Activated T-cell treated with anti-CD3 and anti-CD28 coated beads, Interleukin-2, amount 50 U/mL, for 1 hour (primary cell): ENCODE data around the gene CITED4.
A peak's percentile ranks its signal among the peaks of the same experiment; 100 is the strongest.

ENCODE experiments used
- DNase-seq: peaks from one replicate; pipeline ENCODE4 v3.0.0-alpha.2; 2020

Gene CITED4

GRCh38 chr1:40831001-40831732 lies 31.0 kb downstream of the CITED4 start:
- DNase-seq = no peak

- no peak for DNase-seq
Measured at GRCh38 chr1:40830419-40830943, 31.7 kb downstream of the CITED4 start.

- DNase-seq = no peak
Measured at GRCh38 chr1:40829631-40830245, 32.4 kb downstream of the CITED4 start.

DNA sequence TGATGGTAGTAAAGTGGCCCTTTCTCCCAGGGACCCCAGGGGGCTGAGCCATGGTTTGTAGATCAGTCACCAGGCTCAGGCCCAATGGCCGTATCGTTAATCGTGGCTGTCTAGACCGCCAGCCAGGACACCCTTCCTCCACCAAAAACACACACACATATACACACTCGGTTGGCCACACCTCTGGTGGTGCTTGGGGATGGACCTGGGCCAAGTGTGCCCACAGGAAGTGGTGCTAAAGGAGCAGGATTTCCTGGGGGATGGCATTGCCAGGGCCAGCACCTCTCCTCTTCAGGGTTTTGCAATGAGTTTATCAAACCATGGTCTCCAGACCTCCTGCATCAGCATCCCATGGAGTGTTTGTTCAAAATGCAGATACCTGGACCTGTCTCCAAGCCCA lies 36.2 kb downstream of the CITED4 start:
- DNase-seq = no peak

DNA sequence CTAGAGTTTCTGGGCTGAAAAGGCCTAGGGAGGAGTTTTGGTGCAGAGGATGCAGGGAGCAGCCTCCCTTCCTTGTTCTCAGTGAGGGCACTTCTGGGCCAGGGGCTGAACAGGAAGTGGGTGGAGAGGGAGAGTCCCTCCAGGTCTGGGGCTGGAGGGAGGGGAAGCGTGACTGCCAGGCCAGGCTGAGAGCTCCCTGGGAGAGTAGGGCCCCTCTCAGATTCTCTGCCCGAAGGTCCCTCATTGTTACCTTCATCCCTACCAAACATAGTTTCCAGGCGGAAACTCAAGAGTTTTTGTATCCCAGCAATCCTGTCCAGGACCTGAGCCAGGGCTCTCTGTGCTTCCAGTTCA lies 36.8 kb downstream of the CITED4 start:
- no peak for DNase-seq

DNA sequence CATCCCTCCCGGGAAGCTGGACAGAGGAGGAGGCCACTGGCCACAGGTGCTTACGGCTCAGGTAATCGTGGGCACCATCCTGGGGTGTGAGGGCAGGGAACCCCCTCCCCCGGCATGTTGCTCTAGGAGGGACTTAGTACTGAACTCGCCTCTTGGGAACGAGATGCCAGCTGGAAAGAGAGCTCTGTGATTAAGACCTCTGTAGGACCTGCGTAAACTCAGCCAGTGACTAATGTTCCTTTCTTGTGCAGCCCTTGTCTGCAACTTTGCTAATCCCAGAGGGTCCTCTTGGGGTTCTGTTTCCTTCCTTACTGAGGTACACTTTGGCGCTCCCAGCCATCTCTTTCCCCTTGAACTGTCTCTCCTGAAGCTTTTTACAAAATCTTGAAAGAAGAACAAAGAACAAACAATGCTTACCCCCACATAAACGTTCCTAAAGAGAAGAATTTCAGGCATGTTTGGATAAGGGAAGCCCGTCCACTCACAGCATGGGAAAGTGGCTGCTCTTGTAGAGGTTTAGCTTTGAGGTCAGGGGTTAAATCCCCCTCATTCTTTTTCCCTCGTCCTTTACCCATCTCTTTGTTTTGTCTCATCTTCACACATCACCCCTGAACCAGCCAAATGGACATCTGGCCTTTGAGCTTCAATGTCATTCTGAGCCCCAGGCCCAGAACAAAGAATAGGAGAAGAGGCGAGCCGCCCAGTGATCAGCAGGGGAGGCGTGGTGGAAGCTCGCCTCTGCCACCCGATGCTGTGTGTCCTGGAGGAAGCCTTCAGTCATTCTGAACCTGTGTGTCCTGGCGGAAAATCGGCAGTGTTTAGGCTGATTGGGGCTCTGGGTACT lies 37.4 kb downstream of the CITED4 start:
- DNase-seq = no peak

DNA sequence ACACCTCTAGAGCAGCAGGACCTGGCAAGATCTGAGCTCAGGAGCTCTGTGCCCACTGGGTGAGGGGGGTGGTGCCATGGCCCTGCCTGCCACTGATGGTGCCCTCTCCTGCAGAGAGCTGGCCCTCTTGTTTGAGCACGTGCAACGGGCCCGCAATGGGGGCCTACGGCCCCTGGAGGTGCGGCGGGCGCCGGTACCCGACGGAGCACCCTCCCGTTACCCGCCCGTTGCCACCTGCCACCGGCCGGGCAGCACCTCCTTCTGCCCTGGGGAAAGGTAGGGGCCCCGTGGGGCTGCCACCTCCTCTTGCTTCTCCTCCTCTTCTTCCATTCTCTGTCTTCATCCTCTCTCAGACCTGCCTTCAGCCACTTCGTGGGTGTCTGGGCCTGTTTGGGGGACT lies 38.2 kb downstream of the CITED4 start:
- DNase-seq = no peak

DNA sequence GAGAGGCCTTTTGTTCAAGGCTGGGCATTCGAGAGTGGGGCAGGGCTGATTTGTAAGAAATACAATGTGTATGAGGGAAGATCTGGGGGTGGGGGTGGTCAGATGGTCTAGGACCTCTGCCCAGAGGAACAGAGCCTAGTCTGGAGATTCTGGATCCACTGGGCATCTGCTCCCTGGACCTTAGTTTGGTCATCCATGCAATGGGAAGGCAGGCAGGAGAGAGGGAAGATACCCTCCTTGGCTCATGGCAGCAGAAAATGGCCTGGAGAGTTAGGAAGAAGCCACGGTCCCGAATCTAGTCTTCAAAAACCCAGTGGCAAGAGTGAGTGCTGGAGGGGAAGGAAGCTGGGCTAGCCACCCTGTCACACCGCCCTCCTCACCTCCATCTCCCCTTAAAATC lies 38.8 kb downstream of the CITED4 start:
- DNase-seq = no peak

DNA sequence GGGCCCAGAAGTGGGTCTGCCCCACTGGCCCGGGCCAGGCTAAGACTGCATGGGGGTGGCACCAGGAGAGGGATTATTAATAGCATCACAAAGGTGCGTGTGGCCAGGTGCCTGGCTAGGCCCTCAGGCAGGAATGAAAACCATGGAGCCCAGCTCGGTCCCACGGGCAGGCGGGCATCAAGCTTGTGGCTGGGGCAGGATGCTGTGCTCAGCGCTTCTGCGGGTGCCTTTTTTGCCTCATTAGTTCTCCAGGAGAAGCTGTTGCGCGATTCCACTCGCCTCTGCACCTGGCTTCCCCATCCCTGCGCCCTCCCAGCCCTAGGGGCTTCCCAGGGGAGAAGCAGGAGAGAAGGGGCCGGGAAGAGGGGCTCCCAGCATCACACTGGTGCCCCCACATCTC lies 39.3 kb downstream of the CITED4 start:
- DNase-seq = no peak

- DNase-seq = no peak
Measured at GRCh38 chr1:40820911-40821693, 41.1 kb downstream of the CITED4 start.

DNA sequence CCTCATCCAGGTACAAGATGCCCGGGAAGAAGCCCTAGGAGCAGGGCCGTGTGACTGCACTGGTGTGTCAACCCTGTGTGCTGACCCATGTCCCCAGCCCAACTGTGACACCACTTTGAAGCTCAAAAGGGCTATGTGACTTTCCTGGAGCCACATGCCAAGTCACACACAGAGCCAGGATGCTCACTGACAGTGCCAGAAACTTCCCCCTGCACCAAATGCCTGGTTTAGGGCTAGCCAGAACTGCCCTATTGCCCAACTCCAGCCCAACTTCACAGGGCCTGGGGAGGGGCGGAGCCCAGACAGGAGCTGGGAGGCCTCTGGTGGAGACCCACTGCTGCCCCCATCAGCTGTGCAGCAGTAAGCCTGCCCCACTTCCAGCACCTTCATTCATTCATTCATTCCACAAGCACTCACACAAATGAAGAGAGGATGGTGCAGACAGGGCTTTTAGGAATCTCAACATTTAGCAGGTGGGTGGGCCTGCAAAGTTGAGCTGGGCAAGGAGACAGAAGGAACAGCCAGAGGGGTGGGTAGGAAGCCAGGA lies 41.8 kb downstream of the CITED4 start:
- DNase-seq = no peak

GRCh38 chr1:40819101-40819500 lies 43.1 kb downstream of the CITED4 start:
- DNase-seq = no peak

GRCh38 chr1:40818264-40818961 lies 43.8 kb downstream of the CITED4 start:
- peak; percentile 86 for DNase-seq

DNA sequence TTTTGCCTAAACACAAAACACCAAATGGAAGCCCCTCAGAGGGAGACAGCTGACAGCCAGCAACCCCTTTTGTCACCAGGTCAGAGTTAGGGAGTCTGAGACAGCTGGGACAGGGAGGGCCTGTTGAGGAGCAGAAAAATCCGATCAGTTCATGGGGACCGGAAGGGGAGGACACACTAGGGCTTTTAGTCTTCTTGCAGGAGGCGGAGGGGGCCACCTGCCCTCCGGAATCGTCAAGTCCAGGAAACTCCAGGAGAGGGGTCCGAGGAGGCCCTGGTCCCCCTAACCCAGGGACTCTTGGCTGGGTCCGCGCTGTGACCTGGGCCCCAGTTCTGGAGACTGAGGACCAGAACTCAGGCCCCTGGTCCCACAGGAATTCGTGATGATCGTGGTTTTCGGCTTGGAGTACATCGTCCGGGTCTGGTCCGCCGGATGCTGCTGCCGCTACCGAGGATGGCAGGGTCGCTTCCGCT lies 44.3 kb downstream of the CITED4 start:
- DNase-seq = no peak

GRCh38 chr1:40815420-40815819 lies 46.7 kb downstream of the CITED4 start:
- DNase-seq = no peak
